Cardiac muscle cell (in vitro differentiated cells and primary cell): ENCODE results near the gene RECQL5. TPM values are rescaled to one million over a fixed set of nuclear protein-coding genes. Genes with fewer than 3 reads are reported as not detected.
A peak's percentile ranks its signal among the peaks of the same experiment; 100 is the strongest.

Experiments used
- DNase-seq, 2 donors: peaks; one replicate each; pipeline versions ENCODE4 v3.0.0 to v3.0.0-alpha.2; 2010 to 2017; ENCODE audit warnings: low read depth in 1 of 2, low spot score in 1 of 2
- H3K27ac ChIP-seq: fragments of 200-600 bp; sonication (generic); 2 replicates; pipeline ENCODE4 v1.5.1; 2016
- H3K27me3 ChIP-seq: fragments of 200-600 bp; sonication (generic); 2 replicates; pipeline ENCODE4 v1.6.0; 2016; ENCODE audit warnings: control low read depth
- H3K36me3 ChIP-seq: fragments of 200-600 bp; sonication (generic); 2 replicates; pipeline ENCODE4 v1.5.1; 2016; ENCODE audit warnings: control low read depth
- H3K4me1 ChIP-seq: fragments of 200-600 bp; sonication (generic); 2 replicates; pipeline ENCODE4 v1.8.1; 2017; ENCODE audit warnings: low read depth, mild to moderate bottlenecking, mixed run types
- H3K4me3 ChIP-seq: fragments of 200-600 bp; sonication (generic); 2 replicates; pipeline ENCODE4 v1.5.1; 2016; ENCODE audit warnings: mild to moderate bottlenecking
- H3K9me3 ChIP-seq: fragments of 200-600 bp; sonication (generic); 2 replicates; pipeline ENCODE4 v1.5.1; 2017; ENCODE audit warnings: low read depth, mild to moderate bottlenecking, control low read depth
- polyA plus RNA-seq: library from polyadenylated mRNA; unstranded; fragments of >200 nt; fragmentation: Nextera tagmentation; extraction: Ambion mirVana; gene quantifications from 2 replicates; pipeline ENCODE4 v1.2.1, GENCODE V29; 2016
- total RNA-seq: library from RNA; depleted of rRNA; stranded (reverse); fragments of >200 nt; gene quantifications from 2 replicates; pipeline ENCODE4 v1.2.3, GENCODE V29; 2016
- TF ChIP-seq, protein P1 (sequence below): IDR thresholded peaks from 2 replicates; pipeline ENCODE4 v1.5.1; 2012; ENCODE audit warnings: low read depth, mild to moderate bottlenecking, low read length

Gene RECQL5
- total and polyA plus RNA-seq, 2 experiments from 2014 or later, result 28.6 to 43.1 TPM

DNA sequence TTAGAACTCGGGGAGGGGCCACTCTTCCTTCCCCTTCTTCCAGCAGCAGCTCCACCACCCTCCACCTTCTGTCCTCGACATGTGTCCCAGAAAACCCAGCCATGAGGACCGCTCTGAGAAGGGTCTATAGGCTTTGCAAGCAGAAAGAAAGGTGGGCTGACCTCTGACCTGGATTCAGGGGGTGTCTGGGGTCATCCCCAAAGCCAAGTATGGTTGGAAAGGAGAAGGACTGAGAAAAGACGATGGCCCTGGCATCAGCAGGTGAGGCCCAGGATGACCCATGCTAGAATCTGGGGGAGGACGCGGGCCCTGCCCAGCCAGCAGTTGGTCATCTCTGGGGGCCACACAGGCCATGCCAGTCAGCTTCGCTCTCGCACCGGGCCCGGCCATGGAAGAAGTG is 39.9 kb downstream of the RECQL5 start:
- Histone ChIP-seq H3K27me3 (no peaks in the 10 kb centered on the region), H3K9me3 (no peaks in the 10 kb centered on the region), H3K4me3 (no peak overlapping the region), H3K4me1 (peaks cover 5% of the 10 kb centered on the region), H3K27ac (no peak overlapping the region), H3K36me3 (no peaks in the 10 kb centered on the region)
- TF ChIP-seq, protein P1, sequence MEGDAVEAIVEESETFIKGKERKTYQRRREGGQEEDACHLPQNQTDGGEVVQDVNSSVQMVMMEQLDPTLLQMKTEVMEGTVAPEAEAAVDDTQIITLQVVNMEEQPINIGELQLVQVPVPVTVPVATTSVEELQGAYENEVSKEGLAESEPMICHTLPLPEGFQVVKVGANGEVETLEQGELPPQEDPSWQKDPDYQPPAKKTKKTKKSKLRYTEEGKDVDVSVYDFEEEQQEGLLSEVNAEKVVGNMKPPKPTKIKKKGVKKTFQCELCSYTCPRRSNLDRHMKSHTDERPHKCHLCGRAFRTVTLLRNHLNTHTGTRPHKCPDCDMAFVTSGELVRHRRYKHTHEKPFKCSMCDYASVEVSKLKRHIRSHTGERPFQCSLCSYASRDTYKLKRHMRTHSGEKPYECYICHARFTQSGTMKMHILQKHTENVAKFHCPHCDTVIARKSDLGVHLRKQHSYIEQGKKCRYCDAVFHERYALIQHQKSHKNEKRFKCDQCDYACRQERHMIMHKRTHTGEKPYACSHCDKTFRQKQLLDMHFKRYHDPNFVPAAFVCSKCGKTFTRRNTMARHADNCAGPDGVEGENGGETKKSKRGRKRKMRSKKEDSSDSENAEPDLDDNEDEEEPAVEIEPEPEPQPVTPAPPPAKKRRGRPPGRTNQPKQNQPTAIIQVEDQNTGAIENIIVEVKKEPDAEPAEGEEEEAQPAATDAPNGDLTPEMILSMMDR, result no peak
- no peak for DNase-seq

DNA sequence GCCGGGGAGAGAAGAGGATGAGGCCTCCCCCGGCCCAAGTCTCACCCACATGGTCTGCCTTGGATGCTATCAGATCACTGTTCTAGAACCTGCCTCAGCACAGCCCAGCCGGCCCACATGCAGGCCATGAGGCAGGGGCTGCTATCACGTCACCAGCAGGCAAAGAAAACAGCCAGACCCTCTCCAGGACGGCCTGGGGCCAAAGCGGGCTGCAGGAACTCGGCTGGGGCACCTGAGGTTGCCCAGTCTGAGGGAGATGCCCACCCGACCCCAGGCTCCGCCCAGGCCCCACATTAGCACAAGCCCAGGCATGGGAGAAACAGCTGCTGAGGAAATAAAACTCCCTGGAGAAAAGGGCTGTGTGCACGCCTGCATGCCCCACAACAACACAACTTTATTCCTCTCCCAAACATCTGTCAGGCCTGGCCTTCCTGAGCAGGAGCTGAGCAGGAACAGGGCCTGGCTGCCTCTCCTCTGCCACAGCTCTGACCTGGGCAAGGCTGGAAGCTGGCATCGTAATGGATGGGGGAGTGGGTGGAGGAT is 40.4 kb downstream of the RECQL5 start:
- no peaks in the 10 kb centered on the region for H3K36me3 ChIP-seq
- H3K4me3 ChIP-seq, result no peak overlapping the region
- DNase-seq, result no peak
- peaks cover 5% of the 10 kb centered on the region for H3K4me1 ChIP-seq
- TF ChIP-seq, protein P1, result no peak
- H3K27ac ChIP-seq, result peak overlapping the region; percentile 28
- H3K9me3 ChIP-seq, result no peaks in the 10 kb centered on the region
- no peaks in the 10 kb centered on the region for H3K27me3 ChIP-seq

DNA sequence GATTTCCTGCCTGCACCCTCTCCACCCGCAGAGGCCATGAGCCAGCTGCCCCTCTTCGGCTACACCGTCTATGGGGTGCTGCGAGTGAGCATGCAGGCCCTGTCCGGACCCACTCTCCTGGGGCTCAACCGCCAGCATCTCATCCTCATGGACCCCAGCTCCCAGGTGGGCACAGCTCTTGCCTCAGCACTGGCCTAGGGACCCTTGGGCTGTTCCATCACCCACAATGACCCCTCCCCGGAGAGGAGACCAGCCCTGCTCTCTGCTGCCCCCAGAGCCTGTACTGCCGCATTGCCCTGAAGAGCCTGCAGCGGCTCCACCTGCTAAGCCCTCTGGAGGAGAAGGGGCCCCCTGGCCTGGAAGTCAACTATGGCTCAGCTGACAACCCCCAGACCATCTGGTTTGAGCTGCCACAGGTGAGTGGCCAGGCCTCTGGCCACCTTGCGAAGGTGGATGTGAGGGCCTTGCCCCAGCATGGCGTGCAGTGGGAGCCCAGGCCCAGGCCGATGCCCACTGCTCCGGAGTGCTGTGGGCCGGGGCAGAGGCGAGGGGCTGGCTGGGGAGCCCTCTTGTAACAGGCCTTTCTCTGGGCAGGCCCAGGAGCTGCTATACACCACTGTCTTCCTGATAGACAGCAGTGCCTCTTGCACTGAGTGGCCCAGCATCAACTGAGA is 41.0 kb downstream of the RECQL5 start:
- H3K4me3 ChIP-seq, result no peak overlapping the region
- no peaks in the 10 kb centered on the region for H3K27me3 ChIP-seq
- H3K36me3 ChIP-seq, result no peaks in the 10 kb centered on the region
- H3K9me3 ChIP-seq, result no peaks in the 10 kb centered on the region
- TF ChIP-seq, protein P1, result peak; percentile 79
- H3K27ac ChIP-seq, result peak overlapping the region; percentile 28
- H3K4me1 ChIP-seq, result peaks cover 5% of the 10 kb centered on the region
- peak; percentile 17 to 75 for DNase-seq

DNA sequence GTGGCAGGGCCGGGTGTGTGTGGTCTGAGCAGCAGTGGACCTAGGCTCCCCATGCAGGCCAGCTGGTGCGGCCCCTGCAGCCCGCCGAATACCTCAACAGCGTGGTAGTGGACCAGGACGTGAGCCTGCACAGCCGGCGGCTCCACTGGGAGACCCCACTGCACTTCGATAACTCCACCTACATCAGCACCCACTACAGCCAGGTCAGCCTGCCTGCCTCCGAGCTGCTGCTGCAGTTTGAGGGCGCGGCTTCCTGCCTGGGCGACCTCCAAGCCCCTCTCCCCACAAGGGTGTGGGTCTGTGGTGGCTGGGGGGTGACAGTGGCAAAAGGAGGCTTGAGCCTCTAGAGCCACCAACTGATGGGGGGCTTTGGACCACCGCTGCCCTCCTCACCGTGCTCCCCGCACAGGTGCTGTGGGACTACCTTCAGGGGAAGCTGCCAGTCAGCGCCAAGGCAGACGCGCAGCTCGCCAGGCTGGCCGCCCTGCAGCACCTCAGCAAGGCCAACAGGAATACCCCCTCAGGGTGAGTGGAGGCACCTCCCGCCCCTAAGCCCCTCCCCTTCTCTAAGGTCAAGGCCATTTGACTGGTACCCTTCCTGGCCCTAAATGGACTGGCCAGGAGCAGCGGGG is 42.1 kb downstream of the RECQL5 start:
- no peak overlapping the region for H3K27ac ChIP-seq
- no peaks in the 10 kb centered on the region for H3K9me3 ChIP-seq
- H3K4me1 ChIP-seq, result peaks cover 5% of the 10 kb centered on the region
- no peak for DNase-seq
- no peak overlapping the region for H3K4me3 ChIP-seq
- TF ChIP-seq, protein P1, result no peak
- H3K36me3 ChIP-seq, result no peaks in the 10 kb centered on the region
- no peaks in the 10 kb centered on the region for H3K27me3 ChIP-seq

DNA sequence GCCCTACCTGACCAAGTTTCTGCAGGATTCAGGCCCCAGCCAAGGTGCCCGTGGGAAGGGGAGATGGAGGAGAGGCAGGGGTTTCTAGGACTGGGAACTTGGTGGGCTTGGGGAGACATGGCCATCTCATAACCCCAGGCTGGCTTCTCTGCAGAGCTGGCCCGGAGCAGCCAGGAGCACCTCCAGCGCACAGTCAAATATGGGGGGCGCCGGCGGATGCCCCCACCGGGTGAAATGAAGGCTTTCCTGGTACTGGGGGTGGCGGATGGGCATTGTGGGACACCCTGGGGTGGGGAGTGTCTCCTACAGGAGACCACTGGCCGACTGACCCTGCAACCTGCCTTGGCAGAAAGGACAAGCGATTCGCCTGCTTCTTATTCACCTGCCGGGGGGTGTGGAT is 42.9 kb downstream of the RECQL5 start:
- Histone ChIP-seq H3K27ac (no peak overlapping the region), H3K9me3 (no peaks in the 10 kb centered on the region), H3K4me1 (peaks cover 5% of the 10 kb centered on the region), H3K4me3 (no peak overlapping the region), H3K27me3 (no peaks in the 10 kb centered on the region), H3K36me3 (no peaks in the 10 kb centered on the region)
- no peak for DNase-seq
- TF ChIP-seq, protein P1, result no peak
